ENCODE results near the gene MAP4K3.

DNA sequence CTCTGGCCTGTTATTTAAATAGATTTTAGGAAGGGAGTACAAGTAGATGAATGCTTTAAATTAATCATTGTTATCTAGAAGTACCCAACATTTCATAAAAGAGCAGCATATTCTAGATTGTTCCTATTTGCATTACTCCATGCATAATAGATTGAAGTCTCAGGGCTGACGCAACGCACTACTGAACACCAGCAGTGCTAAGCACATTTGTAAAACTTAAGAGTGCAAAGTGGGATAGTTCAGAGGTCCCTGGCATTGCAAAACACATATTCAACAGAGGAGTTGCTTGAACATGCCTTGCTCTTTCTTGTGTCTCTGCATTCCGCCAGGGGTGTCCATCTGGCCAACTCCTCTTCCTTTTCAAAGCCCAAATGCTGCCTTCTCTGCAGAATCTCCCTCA is 215.6 kb downstream of the MAP4K3 start:
- TF ChIP-seq TARDBP (IDR thresholded peaks at IDR 0.05) (no peak), SP1 (IDR thresholded peaks at IDR 0.05) (no peak), NFRKB (IDR thresholded peaks at IDR 0.05) (no peak), FOXA1 (IDR thresholded peaks at IDR 0.05) (no peak), FOXK2 (IDR thresholded peaks at IDR 0.05) (no peak), FOXM1 (IDR thresholded peaks at IDR 0.05; ENCODE audit: borderline replicate concordance) (no peak), ELF4 (IDR thresholded peaks at IDR 0.05) (no peak), BHLHE40 (IDR thresholded peaks at IDR 0.05; ENCODE audit: borderline replicate concordance) (no peak), L3MBTL2 (conservative IDR thresholded peaks at IDR 0.05) (no peak), ARNT (IDR thresholded peaks at IDR 0.05) (no peak)
- TF ChIP-seq, protein P1, sequence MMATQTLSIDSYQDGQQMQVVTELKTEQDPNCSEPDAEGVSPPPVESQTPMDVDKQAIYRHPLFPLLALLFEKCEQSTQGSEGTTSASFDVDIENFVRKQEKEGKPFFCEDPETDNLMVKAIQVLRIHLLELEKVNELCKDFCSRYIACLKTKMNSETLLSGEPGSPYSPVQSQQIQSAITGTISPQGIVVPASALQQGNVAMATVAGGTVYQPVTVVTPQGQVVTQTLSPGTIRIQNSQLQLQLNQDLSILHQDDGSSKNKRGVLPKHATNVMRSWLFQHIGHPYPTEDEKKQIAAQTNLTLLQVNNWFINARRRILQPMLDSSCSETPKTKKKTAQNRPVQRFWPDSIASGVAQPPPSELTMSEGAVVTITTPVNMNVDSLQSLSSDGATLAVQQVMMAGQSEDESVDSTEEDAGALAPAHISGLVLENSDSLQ (IDR thresholded peaks at IDR 0.05) = no peak
